ENCODE data around the gene SHD. TPM values are rescaled to one million over a fixed set of nuclear protein-coding genes. Genes with fewer than 3 reads are reported as not detected.

The SHD gene
- polyA plus RNA-seq, 1 experiment: not detected

DNA sequence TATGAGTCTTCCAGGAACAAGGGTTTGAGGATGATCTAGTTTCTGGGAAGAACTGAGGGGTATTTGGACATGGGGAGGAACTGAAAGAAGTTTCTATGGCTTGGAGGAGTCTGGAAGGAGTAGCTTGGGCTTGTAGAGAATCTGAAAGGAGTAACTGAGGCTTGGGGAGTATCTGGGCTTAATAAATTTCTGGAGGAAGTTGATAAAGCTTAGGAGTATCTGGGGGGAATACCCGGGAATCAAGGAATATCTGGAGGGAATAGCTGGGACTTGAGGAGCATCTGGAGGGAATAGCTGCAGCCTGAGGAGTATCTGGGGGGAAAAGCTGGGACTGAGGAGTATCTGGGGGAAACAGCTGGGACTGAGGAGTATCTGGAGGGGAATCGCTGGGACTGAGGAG is 41.4 kb downstream of the SHD start:
- no peaks in the 10 kb centered on the region for H3K27me3 ChIP-seq (ENCODE audit: control insufficient read depth, insufficient read depth, low read length)
- TF ChIP-seq, protein P1, sequence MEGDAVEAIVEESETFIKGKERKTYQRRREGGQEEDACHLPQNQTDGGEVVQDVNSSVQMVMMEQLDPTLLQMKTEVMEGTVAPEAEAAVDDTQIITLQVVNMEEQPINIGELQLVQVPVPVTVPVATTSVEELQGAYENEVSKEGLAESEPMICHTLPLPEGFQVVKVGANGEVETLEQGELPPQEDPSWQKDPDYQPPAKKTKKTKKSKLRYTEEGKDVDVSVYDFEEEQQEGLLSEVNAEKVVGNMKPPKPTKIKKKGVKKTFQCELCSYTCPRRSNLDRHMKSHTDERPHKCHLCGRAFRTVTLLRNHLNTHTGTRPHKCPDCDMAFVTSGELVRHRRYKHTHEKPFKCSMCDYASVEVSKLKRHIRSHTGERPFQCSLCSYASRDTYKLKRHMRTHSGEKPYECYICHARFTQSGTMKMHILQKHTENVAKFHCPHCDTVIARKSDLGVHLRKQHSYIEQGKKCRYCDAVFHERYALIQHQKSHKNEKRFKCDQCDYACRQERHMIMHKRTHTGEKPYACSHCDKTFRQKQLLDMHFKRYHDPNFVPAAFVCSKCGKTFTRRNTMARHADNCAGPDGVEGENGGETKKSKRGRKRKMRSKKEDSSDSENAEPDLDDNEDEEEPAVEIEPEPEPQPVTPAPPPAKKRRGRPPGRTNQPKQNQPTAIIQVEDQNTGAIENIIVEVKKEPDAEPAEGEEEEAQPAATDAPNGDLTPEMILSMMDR (IDR thresholded peaks at IDR 0.05; ENCODE audit: insufficient read depth, low read depth, low read length): no peak
- DNase-seq (ENCODE audit: low read depth): no peak
- peaks cover 3% of the 10 kb centered on the region for H3K36me3 ChIP-seq (ENCODE audit: control insufficient read depth, insufficient read depth, low read length)
- POLR2A ChIA-PET: interaction anchor here (0.9 kb wide), 1 partner anchor 16 kb away, joined by 3 read pairs; the partner anchor contains the start of gene FSD1
- H3K4me3 ChIP-seq (ENCODE audit: low read depth, low read length): no peak overlapping the region
- CTCF ChIA-PET: interaction anchor here (0.5 to 1.5 kb wide), 3 partner anchors 11 to 80 kb away, joined by 3 to 5 read pairs (median 5); partner anchors contain the start of gene SH3GL1

DNA sequence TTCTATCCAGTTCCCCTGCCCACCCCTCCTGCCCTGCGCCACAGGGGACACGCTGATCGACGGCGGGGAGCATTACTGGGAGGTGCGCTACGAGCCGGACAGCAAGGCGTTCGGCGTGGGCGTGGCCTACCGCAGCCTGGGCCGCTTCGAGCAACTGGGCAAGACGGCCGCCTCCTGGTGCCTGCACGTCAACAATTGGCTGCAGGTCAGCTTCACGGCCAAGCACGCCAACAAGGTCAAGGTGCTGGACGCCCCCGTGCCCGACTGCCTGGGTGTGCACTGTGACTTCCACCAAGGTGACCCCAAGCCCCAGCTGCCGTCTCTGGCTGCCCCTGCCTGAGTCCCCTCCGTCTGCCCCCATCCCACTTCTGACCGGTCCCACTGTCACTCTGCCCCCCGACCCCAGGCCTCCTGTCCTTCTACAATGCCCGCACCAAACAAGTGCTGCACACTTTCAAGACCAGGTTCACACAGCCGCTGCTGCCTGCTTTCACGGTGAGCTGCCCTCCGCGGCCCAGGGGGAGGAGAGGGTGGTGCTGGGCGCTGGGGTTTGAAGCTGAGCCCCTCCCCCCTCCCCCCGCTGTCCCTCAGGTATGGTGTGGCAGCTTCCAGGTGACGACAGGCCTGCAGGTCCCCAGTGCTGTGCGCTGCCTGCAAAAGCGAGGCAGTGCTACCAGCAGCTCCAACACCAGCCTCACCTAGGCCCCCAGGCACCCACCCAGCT is 44.0 kb downstream of the SHD start:
- no peak for DNase-seq (ENCODE audit: low read depth)
- Histone ChIP-seq H3K27me3 (ENCODE audit: control insufficient read depth, insufficient read depth, low read length) (no peaks in the 10 kb centered on the region), H3K4me3 (ENCODE audit: low read depth, low read length) (no peak overlapping the region), H3K36me3 (ENCODE audit: control insufficient read depth, insufficient read depth, low read length) (peaks cover 1% of the 10 kb centered on the region; the same call in 1 of the 2 replicates)
- TF ChIP-seq, protein P1 (IDR thresholded peaks at IDR 0.05; ENCODE audit: insufficient read depth, low read depth, low read length): no peak
- ChIA-PET POLR2A (no interaction called here), CTCF (interaction anchor here (0.8 to 1.3 kb wide), 3 partner anchors 11 to 31 kb away, joined by 3 to 4 read pairs (median 3); no protein-coding TSS in a partner anchor)

DNA sequence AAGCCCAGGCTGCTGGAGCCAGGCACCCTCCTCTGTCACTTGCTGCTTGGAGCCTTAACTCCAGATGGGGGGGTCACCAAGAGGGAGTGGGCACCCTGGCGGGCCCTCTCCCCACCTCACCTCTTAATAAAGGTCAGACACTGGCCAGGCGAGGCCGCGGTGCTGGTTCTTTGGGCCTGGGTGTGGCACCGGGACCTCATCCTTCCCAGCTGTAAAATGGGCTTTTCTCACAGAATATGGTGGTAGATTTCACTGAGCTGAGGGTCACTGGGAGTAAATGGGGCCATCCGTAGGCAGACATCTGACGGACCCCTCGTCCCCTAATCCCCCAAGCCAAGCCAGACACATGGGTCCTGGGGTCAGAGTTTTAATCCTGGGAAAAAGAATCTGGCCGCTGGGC is 44.6 kb downstream of the SHD start:
- CTCF ChIA-PET: interaction anchor here (0.8 kb wide), 1 partner anchor 11 kb away, joined by 3 read pairs; no protein-coding TSS in a partner anchor
- no peak for DNase-seq (ENCODE audit: low read depth)

DNA sequence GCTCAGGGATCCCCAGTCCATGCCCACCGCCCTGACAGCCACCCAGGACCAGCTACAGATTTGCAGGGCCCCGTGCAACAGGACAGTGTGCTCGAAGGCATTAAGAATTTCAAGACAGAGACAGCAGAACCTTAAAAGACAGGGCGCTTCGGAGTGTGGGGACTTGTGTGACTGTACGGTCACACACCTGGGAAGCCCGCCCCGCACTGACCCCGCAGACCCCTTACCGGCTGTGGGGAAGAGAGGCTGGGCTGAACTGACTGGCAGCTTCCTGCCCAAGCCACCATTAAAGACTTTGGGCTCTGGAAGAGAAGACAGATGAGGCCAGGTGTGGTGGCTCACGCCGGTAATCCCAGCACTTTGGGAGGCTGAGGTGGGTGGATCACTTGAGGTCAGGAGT is 45.2 kb downstream of the SHD start:
- Histone ChIP-seq H3K36me3 (ENCODE audit: control insufficient read depth, insufficient read depth, low read length) (no peaks in the 10 kb centered on the region), H3K4me3 (ENCODE audit: low read depth, low read length) (no peak overlapping the region), H3K27me3 (ENCODE audit: control insufficient read depth, insufficient read depth, low read length) (no peaks in the 10 kb centered on the region)
- TF ChIP-seq, protein P1 (IDR thresholded peaks at IDR 0.05; ENCODE audit: insufficient read depth, low read depth, low read length): no peak
- ChIA-PET POLR2A (no interaction called here), CTCF (interaction anchor here (0.8 kb wide), 1 partner anchor 12 kb away, joined by 3 read pairs; no protein-coding TSS in a partner anchor)
- no peak for DNase-seq (ENCODE audit: low read depth)

More for the DNA sequence above, 44.6 kb downstream of the SHD start:
- H3K27me3 ChIP-seq (ENCODE audit: control insufficient read depth, insufficient read depth, low read length): no peaks in the 10 kb centered on the region
- H3K4me3 ChIP-seq (ENCODE audit: low read depth, low read length): no peak overlapping the region
- POLR2A ChIA-PET: no interaction called here
- TF ChIP-seq, protein P1 (IDR thresholded peaks at IDR 0.05; ENCODE audit: insufficient read depth, low read depth, low read length): no peak
- H3K36me3 ChIP-seq (ENCODE audit: control insufficient read depth, insufficient read depth, low read length): no peaks in the 10 kb centered on the region

DNA sequence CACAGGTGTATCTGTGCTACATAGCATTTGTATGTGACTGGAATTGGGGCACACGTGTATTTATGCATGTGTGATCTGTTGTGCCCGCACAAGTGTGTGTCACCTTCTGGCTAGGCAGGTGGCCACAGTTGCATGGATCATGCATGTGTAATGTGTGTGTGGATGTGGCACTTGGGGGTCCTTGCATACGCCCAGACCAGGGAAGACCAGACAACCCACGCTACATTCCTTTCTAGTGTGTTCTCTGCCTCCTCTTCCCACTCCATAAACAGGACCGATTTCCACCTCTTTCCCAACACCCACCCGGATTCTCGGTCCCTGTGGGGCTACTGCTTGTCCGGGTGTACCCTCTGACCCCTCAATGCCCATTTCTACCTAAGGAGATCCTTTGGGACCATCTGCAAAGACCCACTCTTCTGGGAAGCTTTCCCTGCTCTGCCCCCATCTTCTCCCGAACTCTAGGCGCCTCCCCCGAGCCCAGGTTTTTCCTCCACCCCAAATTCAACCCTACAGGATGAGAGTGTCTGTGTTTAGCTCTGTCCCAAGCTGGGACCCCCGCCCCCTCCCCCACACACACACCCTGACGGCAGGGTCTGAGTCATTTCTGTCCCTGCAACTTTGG is 47.3 kb downstream of the SHD start:
- ChIA-PET CTCF (no interaction called here), POLR2A (no interaction called here)
- DNase-seq (ENCODE audit: low read depth): no peak
- H3K4me3 ChIP-seq (ENCODE audit: low read depth, low read length): no peak overlapping the region
- no peaks in the 10 kb centered on the region; the same call in 1 of the 2 replicates for H3K36me3 ChIP-seq (ENCODE audit: control insufficient read depth, insufficient read depth, low read length)
- no peaks in the 10 kb centered on the region for H3K27me3 ChIP-seq (ENCODE audit: control insufficient read depth, insufficient read depth, low read length)
- TF ChIP-seq, protein P1 (IDR thresholded peaks at IDR 0.05; ENCODE audit: insufficient read depth, low read depth, low read length): no peak
